ENCODE results near the gene SYTL5.

SYTL5 gene

GRCh38 chrX:38103857-38104812 lies 97.8 kb downstream of the SYTL5 start:
- Histone ChIP-seq H3K27ac (replicated peaks) (no peak overlapping the region), H3K27me3 (ENCODE audit: insufficient read depth, poor library complexity, severe bottlenecking) (no peaks in the 10 kb centered on the region), H3K4me3 (replicated peaks; ENCODE audit: insufficient read depth, low read length) (no peak overlapping the region)
- DNase-seq (ENCODE audit: low read depth in 1 of 2, low spot score in 1 of 2) = peak in 1 of 2 experiments; percentile 28
- TF ChIP-seq POLR2AphosphoS5 (IDR thresholded peaks at IDR 0.05; ENCODE audit: low read depth) = no peak; the same call in 1 of the 2 replicates
- TF ChIP-seq, protein P1, sequence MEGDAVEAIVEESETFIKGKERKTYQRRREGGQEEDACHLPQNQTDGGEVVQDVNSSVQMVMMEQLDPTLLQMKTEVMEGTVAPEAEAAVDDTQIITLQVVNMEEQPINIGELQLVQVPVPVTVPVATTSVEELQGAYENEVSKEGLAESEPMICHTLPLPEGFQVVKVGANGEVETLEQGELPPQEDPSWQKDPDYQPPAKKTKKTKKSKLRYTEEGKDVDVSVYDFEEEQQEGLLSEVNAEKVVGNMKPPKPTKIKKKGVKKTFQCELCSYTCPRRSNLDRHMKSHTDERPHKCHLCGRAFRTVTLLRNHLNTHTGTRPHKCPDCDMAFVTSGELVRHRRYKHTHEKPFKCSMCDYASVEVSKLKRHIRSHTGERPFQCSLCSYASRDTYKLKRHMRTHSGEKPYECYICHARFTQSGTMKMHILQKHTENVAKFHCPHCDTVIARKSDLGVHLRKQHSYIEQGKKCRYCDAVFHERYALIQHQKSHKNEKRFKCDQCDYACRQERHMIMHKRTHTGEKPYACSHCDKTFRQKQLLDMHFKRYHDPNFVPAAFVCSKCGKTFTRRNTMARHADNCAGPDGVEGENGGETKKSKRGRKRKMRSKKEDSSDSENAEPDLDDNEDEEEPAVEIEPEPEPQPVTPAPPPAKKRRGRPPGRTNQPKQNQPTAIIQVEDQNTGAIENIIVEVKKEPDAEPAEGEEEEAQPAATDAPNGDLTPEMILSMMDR (IDR thresholded peaks at IDR 0.05; ENCODE audit: insufficient read depth, low read length) = no peak
- TF ChIP-seq GABPA (IDR thresholded peaks at IDR 0.05; ENCODE audit: low read depth) = no peak
- no peak for TF ChIP-seq SPI1 (IDR thresholded peaks at IDR 0.05; ENCODE audit: borderline replicate concordance, low read depth)
- TF ChIP-seq, protein P2, sequence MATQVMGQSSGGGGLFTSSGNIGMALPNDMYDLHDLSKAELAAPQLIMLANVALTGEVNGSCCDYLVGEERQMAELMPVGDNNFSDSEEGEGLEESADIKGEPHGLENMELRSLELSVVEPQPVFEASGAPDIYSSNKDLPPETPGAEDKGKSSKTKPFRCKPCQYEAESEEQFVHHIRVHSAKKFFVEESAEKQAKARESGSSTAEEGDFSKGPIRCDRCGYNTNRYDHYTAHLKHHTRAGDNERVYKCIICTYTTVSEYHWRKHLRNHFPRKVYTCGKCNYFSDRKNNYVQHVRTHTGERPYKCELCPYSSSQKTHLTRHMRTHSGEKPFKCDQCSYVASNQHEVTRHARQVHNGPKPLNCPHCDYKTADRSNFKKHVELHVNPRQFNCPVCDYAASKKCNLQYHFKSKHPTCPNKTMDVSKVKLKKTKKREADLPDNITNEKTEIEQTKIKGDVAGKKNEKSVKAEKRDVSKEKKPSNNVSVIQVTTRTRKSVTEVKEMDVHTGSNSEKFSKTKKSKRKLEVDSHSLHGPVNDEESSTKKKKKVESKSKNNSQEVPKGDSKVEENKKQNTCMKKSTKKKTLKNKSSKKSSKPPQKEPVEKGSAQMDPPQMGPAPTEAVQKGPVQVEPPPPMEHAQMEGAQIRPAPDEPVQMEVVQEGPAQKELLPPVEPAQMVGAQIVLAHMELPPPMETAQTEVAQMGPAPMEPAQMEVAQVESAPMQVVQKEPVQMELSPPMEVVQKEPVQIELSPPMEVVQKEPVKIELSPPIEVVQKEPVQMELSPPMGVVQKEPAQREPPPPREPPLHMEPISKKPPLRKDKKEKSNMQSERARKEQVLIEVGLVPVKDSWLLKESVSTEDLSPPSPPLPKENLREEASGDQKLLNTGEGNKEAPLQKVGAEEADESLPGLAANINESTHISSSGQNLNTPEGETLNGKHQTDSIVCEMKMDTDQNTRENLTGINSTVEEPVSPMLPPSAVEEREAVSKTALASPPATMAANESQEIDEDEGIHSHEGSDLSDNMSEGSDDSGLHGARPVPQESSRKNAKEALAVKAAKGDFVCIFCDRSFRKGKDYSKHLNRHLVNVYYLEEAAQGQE (IDR thresholded peaks at IDR 0.05; ENCODE audit: insufficient replicate concordance, low read depth) = no peak

DNA sequence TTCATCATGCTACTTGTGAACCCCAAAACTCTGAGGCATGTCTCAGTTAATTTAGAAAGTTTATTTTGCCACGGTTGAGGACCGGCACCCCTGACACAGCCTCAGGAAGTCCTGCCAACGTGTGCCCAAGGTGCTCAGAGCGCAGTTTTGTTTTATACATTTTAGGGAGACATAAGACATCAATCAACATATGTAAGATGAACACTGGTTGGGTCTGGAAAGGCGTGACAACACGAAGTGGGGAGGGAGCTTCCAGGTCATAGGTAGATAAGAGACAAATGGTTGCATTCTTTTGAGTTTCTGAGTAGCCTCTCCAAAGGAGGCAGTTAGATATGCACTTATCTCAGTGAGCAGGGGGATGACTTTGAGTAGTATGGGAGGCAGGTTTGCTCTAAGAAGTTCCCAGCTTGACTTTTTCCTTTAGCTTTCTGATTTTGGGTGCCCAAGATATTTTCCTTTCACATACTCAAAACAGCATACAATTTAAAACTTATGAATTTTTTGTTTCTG lies 98.9 kb downstream of the SYTL5 start:
- Histone ChIP-seq H3K27ac (replicated peaks) (no peak overlapping the region), H3K4me3 (replicated peaks; ENCODE audit: insufficient read depth, low read length) (no peak overlapping the region), H3K27me3 (ENCODE audit: insufficient read depth, poor library complexity, severe bottlenecking) (no peaks in the 10 kb centered on the region)
- TF ChIP-seq SPI1 (IDR thresholded peaks at IDR 0.05; ENCODE audit: borderline replicate concordance, low read depth) (no peak), POLR2AphosphoS5 (IDR thresholded peaks at IDR 0.05; ENCODE audit: low read depth) (no peak), GABPA (IDR thresholded peaks at IDR 0.05; ENCODE audit: low read depth) (no peak)
- TF ChIP-seq, protein P1 (IDR thresholded peaks at IDR 0.05; ENCODE audit: insufficient read depth, low read length) = no peak
- TF ChIP-seq, protein P2 (IDR thresholded peaks at IDR 0.05; ENCODE audit: insufficient replicate concordance, low read depth) = no peak
- no peak for DNase-seq (ENCODE audit: low read depth in 1 of 2, low spot score in 1 of 2)

DNA sequence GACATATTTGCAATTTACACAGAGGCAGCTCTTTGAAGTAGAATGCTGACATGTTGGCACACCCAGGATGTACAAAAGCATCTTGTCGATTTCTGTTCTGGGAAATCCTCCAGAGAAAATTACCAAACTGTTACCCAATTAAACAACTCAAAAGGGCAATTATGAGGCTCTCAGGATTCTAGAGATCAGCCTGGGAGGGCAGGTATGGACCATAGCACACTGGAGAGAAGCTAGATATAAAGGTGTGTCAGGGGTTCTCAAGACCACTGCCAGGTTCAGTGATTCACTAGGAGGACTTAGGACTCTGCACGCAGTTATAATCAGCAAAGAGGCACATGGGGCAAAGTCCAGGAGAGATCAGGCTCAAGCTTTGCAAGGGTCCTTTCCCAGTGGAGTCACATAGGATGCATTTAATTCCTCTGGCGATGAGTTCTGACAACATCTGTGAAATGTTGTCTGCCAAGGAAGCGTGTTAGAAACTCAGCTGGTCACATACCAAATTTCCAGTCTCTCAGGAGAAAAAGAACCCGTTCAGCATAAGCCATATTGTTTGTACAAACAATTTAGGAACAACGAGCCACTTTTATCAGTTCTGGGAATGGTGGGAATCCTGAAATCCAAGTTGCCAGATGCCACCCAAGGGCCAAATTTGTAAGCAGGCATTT lies 100.8 kb downstream of the SYTL5 start:
- Histone ChIP-seq H3K27me3 (ENCODE audit: insufficient read depth, poor library complexity, severe bottlenecking) (no peaks in the 10 kb centered on the region), H3K27ac (replicated peaks) (no peak overlapping the region), H3K4me3 (replicated peaks; ENCODE audit: insufficient read depth, low read length) (no peak overlapping the region)
- TF ChIP-seq, protein P1 (IDR thresholded peaks at IDR 0.05; ENCODE audit: insufficient read depth, low read length) = no peak
- TF ChIP-seq GABPA (IDR thresholded peaks at IDR 0.05; ENCODE audit: low read depth) (no peak), SPI1 (IDR thresholded peaks at IDR 0.05; ENCODE audit: borderline replicate concordance, low read depth) (no peak), POLR2AphosphoS5 (IDR thresholded peaks at IDR 0.05; ENCODE audit: low read depth) (no peak)
- TF ChIP-seq, protein P2 (IDR thresholded peaks at IDR 0.05; ENCODE audit: insufficient replicate concordance, low read depth) = no peak
- no peak for DNase-seq (ENCODE audit: low read depth in 1 of 2, low spot score in 1 of 2)

All from HL-60 (cell line).